Esophagus squamous epithelium (tissue), 5 donors: ENCODE results near the gene TRIM31. TPM values are rescaled to one million over a fixed set of nuclear protein-coding genes. Genes with fewer than 3 reads are reported as not detected.
A peak's percentile ranks its signal among the peaks of the same experiment; 100 is the strongest.

ENCODE experiments used
- DNase-seq: peaks from one replicate; lab custom pipeline; 2025; lab: John Stamatoyannopoulos, UW
- H3K27ac ChIP-seq, 4 donors: fragments of 200-600 bp; sonication (generic); one replicate each; pipeline ENCODE4 v1.5.1; 2016 to 2019; ENCODE audit warnings: mild to moderate bottlenecking in 1 of 4
- H3K27me3 ChIP-seq, 4 donors: fragments of 200-600 bp; sonication (generic); 1 replicate in 3 of 4; 2 replicates in 1 of 4; pipeline versions ENCODE4 v1.5.1 to v1.6.0; 2017 to 2021; ENCODE audit warnings: antibody characterized with exemption in 1 of 4
- H3K36me3 ChIP-seq, 3 donors: fragments of 200-600 bp; sonication (generic); one replicate each; pipeline ENCODE4 v1.5.1; 2016 to 2019
- H3K4me1 ChIP-seq, 3 donors: fragments of 200-600 bp; sonication (generic); one replicate each; pipeline ENCODE4 v1.5.1; 2017 to 2019
- H3K4me3 ChIP-seq, 4 donors: fragments of 200-600 bp; sonication (generic); 1 replicate in 3 of 4; 2 replicates in 1 of 4; pipeline ENCODE4 v1.5.1; 2016 to 2019; ENCODE audit warnings: mild to moderate bottlenecking in 2 of 4, moderate library complexity in 1 of 4
- H3K9me3 ChIP-seq, 3 donors: fragments of 200-600 bp; sonication (generic); one replicate each; pipeline ENCODE4 v1.5.1; 2016 to 2019
- POLR2A ChIP-seq, 4 donors: fragments of 450-650 bp; IDR thresholded peaks; one replicate each; pipeline ENCODE4 v1.6.1; 2017; ENCODE audit warnings: antibody characterized with exemption in 4 of 4, mild to moderate bottlenecking in 4 of 4, moderate library complexity in 3 of 4
- WGBS, 2 donors: methylation state at CpG; one replicate each; pipeline ENCODE4 v1.1.5; 2018; 5-methylcytosine and 5-hydroxymethylcytosine counted together
- intact Hi-C: fragments of 100-400 bp; cut with DNase I; formaldehyde crosslinking; loops from one replicate; pipeline ENCODE4 v1.15.0; 2022
- total RNA-seq, 4 donors: library from RNA; depleted of rRNA; stranded (reverse); fragments of >200 nt; gene quantifications; one replicate each; pipeline ENCODE4 v1.1.0, GENCODE V29; 2016
- TF ChIP-seq, protein P1 (sequence below), 6 experiments: fragments of 450-650 bp in 4 of 6; fragments of 200-600 bp in 2 of 6; sonication (generic) in 2 of 6; IDR thresholded peaks; one replicate each; pipeline ENCODE4 v1.5.1; 2016 to 2019; ENCODE audit warnings: antibody characterized with exemption in 6 of 6, mild to moderate bottlenecking in 4 of 6, moderate library complexity in 4 of 6
- donor health status: DM: yes; HTN: yes; CAD: no.

TRIM31 gene
- total RNA-seq, 4 donors from 2014 or later, result 0.23 TPM; not detected in 3

DNA sequence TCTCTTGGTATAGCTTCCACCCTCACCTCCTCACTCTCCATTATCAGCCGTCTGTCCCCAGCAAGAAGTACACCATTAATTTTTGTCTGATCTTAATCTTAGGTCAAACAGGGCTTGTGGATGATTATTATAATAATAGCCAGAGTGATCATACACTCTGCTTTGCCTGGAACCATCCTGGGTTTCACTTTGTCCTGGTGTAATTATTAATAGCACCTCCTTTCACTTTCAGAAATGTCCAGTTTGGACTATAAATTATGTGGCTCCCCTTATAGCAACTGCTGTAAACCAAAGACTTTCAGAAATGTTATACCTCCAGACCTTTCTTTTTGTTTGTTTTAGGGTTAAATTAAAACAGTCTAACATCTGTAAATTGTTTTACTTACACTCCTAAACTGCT, 951 bp upstream of the TRIM31 start:
- H3K27ac ChIP-seq, result no peak overlapping the region
- no peaks in the 10 kb centered on the region for H3K9me3 ChIP-seq
- DNase-seq, result no peak
- no peak overlapping the region for H3K4me3 ChIP-seq
- H3K27me3 ChIP-seq, result peaks cover 0 to 81% (median 3%) of the 10 kb centered on the region in 4 donors
- intact Hi-C loops, result no loop called here
- H3K36me3 ChIP-seq, result no peaks in the 10 kb centered on the region
- no peak for TF ChIP-seq POLR2A (IDR thresholded peaks at IDR 0.05)
- TF ChIP-seq, protein P1, sequence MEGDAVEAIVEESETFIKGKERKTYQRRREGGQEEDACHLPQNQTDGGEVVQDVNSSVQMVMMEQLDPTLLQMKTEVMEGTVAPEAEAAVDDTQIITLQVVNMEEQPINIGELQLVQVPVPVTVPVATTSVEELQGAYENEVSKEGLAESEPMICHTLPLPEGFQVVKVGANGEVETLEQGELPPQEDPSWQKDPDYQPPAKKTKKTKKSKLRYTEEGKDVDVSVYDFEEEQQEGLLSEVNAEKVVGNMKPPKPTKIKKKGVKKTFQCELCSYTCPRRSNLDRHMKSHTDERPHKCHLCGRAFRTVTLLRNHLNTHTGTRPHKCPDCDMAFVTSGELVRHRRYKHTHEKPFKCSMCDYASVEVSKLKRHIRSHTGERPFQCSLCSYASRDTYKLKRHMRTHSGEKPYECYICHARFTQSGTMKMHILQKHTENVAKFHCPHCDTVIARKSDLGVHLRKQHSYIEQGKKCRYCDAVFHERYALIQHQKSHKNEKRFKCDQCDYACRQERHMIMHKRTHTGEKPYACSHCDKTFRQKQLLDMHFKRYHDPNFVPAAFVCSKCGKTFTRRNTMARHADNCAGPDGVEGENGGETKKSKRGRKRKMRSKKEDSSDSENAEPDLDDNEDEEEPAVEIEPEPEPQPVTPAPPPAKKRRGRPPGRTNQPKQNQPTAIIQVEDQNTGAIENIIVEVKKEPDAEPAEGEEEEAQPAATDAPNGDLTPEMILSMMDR (IDR thresholded peaks at IDR 0.05), result no peak
- 42 to 54% methylated on average over 1 of the region's 1 CpG for WGBS, 2 donors
- no peaks in the 10 kb centered on the region for H3K4me1 ChIP-seq

DNA sequence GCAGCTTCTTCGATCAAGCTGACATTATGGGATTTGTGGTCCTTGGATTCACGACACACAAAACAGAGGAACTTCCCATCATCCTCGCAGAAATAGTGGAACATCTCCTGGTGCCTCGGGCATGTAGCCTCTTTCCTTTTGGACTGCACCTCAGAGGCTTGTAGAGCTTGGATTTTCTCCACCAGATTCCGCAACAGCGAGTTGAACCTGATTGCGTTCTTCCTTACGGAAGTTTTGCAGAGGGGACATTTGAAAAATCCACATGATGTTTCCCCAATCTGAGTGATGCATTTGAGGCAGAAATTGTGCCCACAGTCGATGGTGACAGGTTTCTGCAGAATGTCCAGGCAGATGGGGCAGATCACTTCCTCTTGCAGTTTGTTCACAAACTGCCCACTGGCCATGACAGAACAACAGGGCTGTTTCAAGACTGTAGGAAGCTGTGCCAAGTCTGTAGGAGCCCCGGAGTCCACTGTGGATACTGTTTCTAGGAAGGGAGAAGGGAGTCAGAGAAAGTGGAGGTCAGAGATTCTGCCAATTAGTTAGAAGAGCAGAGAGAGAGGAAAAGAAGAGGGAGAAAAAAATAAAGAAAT, 392 bp downstream of the TRIM31 start:
- H3K27ac ChIP-seq, result no peak overlapping the region
- WGBS, 2 donors, result 64 to 70% methylated on average over 10 of the region's 10 CpGs
- TF ChIP-seq, protein P1 (IDR thresholded peaks at IDR 0.05), result no peak
- no peak for TF ChIP-seq POLR2A (IDR thresholded peaks at IDR 0.05)

DNA sequence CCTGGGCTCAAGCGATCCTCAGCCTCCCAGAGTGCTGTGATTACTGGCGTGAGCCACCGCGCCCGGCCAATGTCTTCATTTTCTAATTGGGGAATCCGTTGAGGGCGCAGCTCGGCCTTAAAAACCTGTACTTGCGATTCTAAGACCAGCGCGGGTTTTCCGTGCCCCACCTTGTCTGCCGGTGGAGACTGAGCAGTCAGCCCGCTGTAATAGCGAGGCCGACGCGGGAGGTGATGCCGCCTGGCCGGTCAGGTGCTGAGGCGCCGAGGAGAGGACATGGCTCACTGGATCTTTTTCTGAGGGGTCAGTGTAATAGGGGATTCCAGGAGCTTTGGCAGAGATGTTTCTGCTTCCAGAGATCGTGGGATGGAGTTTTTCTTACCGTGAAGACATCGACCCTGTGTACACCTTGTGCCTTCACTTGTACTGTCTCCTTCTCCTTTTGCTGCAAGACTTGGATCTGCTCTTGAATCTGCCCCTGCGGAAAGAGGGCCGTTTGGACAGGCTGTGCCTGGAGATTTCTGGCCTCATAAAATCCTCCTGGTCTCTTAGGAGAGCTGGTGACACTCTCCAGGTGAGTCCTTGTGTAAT, 1.5 kb downstream of the TRIM31 start:
- Histone ChIP-seq H3K4me3 (no peak overlapping the region), H3K27me3 (peaks cover 0 to 92% (median 3%) of the 10 kb centered on the region in 4 donors), H3K4me1 (no peaks in the 10 kb centered on the region), H3K36me3 (no peaks in the 10 kb centered on the region), H3K9me3 (no peaks in the 10 kb centered on the region), H3K27ac (no peak overlapping the region)
- 57 to 63% methylated on average over 10 to 15 of the region's 27 CpGs for WGBS, 2 donors
- DNase-seq, result no peak
- TF ChIP-seq, protein P1 (IDR thresholded peaks at IDR 0.05), result no peak
- TF ChIP-seq POLR2A (IDR thresholded peaks at IDR 0.05), result no peak
- intact Hi-C loops, result no loop called here

More for the DNA sequence above, 392 bp downstream of the TRIM31 start:
- DNase-seq, result no peak
- Histone ChIP-seq H3K4me1 (no peaks in the 10 kb centered on the region), H3K27me3 (peaks cover 0 to 90% (median 3%) of the 10 kb centered on the region in 4 donors), H3K9me3 (no peaks in the 10 kb centered on the region), H3K36me3 (no peaks in the 10 kb centered on the region), H3K4me3 (no peak overlapping the region)
- intact Hi-C loops, result no loop called here

DNA sequence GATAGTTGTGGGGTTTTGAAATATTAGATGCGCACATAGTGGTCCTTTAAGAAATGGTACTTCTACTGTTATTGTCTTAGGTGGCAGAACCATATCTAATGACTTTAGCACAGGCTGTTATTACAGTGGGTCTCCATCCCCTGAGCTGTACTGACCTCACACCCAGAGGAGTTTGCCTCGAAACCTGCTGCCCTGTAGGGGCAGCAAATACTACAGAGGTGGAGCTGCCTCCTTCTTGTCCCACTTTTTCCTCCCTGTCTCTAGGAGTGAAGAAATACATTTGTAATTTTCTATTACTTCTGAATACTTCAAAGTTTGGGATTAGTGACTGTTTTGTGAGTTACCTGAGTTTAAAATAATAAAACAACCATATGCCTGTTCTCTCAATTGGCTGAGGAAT, 8.2 kb downstream of the TRIM31 start:
- peaks cover 22 to 42% (median 27%) of the 10 kb centered on the region in 3 donors for H3K4me1 ChIP-seq
- no peaks in the 10 kb centered on the region for H3K36me3 ChIP-seq
- no peak overlapping the region for H3K27ac ChIP-seq
- intact Hi-C loops, result no loop called here
- DNase-seq, result no peak
- TF ChIP-seq, protein P1 (IDR thresholded peaks at IDR 0.05), result no peak
- TF ChIP-seq POLR2A (IDR thresholded peaks at IDR 0.05), result no peak
- peaks cover 0 to 76% (median 0%) of the 10 kb centered on the region in 4 donors for H3K27me3 ChIP-seq
- H3K4me3 ChIP-seq, result no peak overlapping the region
- 75 to 94% methylated on average over 2 of the region's 2 CpGs for WGBS, 2 donors
- no peaks in the 10 kb centered on the region for H3K9me3 ChIP-seq

DNA sequence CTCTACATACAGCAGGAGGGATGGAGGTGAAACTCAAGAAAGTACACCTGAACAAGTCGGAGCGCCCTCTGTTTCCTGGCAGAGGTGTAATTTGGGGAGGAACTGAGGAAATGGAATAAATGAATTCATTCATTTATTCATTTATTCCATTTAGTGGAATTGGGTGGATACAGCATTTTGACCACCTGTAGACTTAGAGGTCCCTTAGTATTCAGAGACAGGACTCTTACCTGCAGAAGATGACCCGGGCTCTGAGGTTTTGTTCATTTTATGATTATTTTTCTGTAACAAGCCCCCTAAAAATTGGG, 9.1 kb downstream of the TRIM31 start:
- no peak for TF ChIP-seq POLR2A (IDR thresholded peaks at IDR 0.05)
- TF ChIP-seq, protein P1 (IDR thresholded peaks at IDR 0.05), result no peak
- DNase-seq, result no peak
- H3K9me3 ChIP-seq, result no peaks in the 10 kb centered on the region
- 37 to 47% methylated on average over 3 of the region's 3 CpGs for WGBS, 2 donors
- H3K27ac ChIP-seq, result no peak overlapping the region
- H3K4me3 ChIP-seq, result peak overlapping the region; percentile 27 to 66 (median 48)
- H3K27me3 ChIP-seq, result peaks cover 0 to 76% (median 0%) of the 10 kb centered on the region in 4 donors
- intact Hi-C loops, result no loop called here
- no peaks in the 10 kb centered on the region for H3K36me3 ChIP-seq
- peaks cover 22 to 42% (median 27%) of the 10 kb centered on the region in 3 donors for H3K4me1 ChIP-seq
